Gastrocnemius medialis (tissue), 4 donors: ENCODE data around the gene UXT. TPM values are rescaled to one million over a fixed set of nuclear protein-coding genes. Genes with fewer than 3 reads are reported as not detected.
A peak's percentile ranks its signal among the peaks of the same experiment; 100 is the strongest.

Experiments used
- ATAC-seq, 2 donors: fragments of 150-250 bp; one replicate each; pipeline ENCODE4 v1.9.1; 2016
- DNase-seq, 2 donors: peaks; one replicate each; pipeline ENCODE4 v3.0.0-alpha.2; 2019
- H3K27ac ChIP-seq, 4 donors: fragments of 200-600 bp; sonication (generic); 1 replicate in 1 of 4; 2 replicates in 3 of 4; pipeline ENCODE4 v1.5.1; 2016 to 2018; ENCODE audit warnings: mild to moderate bottlenecking in 2 of 4, moderate library complexity in 1 of 4
- H3K27me3 ChIP-seq, 3 donors: fragments of 200-600 bp; sonication (generic) in 2 of 3; 1 replicate in 1 of 3; 2 replicates in 2 of 3; pipeline versions ENCODE4 v1.5.1 to v1.6.0; 2016 to 2019; ENCODE audit warnings: mild to moderate bottlenecking in 1 of 3, moderate library complexity in 1 of 3
- H3K36me3 ChIP-seq, 2 donors: fragments of 200-600 bp; sonication (generic) in 1 of 2; one replicate each; pipeline ENCODE4 v1.5.1; 2017 to 2018
- H3K4me1 ChIP-seq, 2 donors: fragments of 200-600 bp; sonication (generic) in 1 of 2; one replicate each; pipeline ENCODE4 v1.5.1; 2016 to 2017; ENCODE audit warnings: mild to moderate bottlenecking in 2 of 2
- H3K4me3 ChIP-seq, 4 donors: fragments of 200-600 bp; sonication (generic) in 3 of 4; 1 replicate in 1 of 4; 2 replicates in 3 of 4; pipeline ENCODE4 v1.5.1; 2016 to 2019; ENCODE audit warnings: mild to moderate bottlenecking in 2 of 4
- H3K9me3 ChIP-seq, 3 donors: fragments of 200-600 bp; sonication (generic) in 2 of 3; 1 replicate in 1 of 3; 2 replicates in 2 of 3; pipeline ENCODE4 v1.5.1; 2016 to 2019
- CTCF ChIP-seq, 5 experiments: fragments of 450-650 bp in 3 of 5; fragments of 200-600 bp in 2 of 5; sonication (generic) in 2 of 5; IDR thresholded peaks in 4 of 5; conservative IDR thresholded peaks in 1 of 5; 1 replicate in 4 of 5; 2 replicates in 1 of 5; pipeline ENCODE4 v1.5.1; 2016 to 2019; ENCODE audit warnings: antibody characterized with exemption in 5 of 5, mild to moderate bottlenecking in 3 of 5, moderate library complexity in 3 of 5
- POLR2A ChIP-seq, 2 donors: fragments of 450-650 bp; IDR thresholded peaks; one replicate each; pipeline ENCODE4 v1.6.1; 2017; ENCODE audit warnings: antibody characterized with exemption in 2 of 2, mild to moderate bottlenecking in 2 of 2, moderate library complexity in 2 of 2
- in situ Hi-C, 4 donors: fragments of 200-750 bp; cut with MboI; loops; one replicate each; pipeline versions ENCODE4 v1.15.0 to v1.8.0; 2017; ENCODE audit warnings: low sequenced_read_pairs in 4 of 4
- intact Hi-C: fragments of 100-400 bp; cut with DNase I; formaldehyde crosslinking; loops from one replicate; pipeline ENCODE4 v1.15.1; 2023; ENCODE audit warnings: low total_unique reads
- total RNA-seq, 4 donors: library from RNA; depleted of rRNA; stranded (reverse); fragments of >200 nt; gene quantifications; one replicate each; pipeline versions ENCODE4 v1.1.0 to v1.2.3, GENCODE V29; 2016

Gene UXT
- total RNA-seq, 4 donors from 2014 or later = 92.3 to 153 (median 109) TPM

- Histone ChIP-seq H3K27me3 (no peaks in the 10 kb centered on the region), H3K9me3 (no peaks in the 10 kb centered on the region), H3K27ac (peak overlapping the region; percentile 85 to 94 (median 92)), H3K36me3 (peaks cover 0 to 11% of the 10 kb centered on the region in 2 donors), H3K4me3 (peak overlapping the region; percentile 66 to 79 (median 70)), H3K4me1 (peaks cover 5 to 8% of the 10 kb centered on the region in 2 donors)
- intact Hi-C loops = loop anchor here (1.0 to 10.0 kb wide), 5 partner anchors 9 to 459 kb away; partner anchors contain the start of genes ARAF and ZNF81
- TF ChIP-seq POLR2A (IDR thresholded peaks at IDR 0.05) (no peak), CTCF (IDR thresholded peaks at IDR 0.05 in 4 of 5, conservative IDR thresholded peaks at IDR 0.05 in 1 of 5) (no peak)
- in situ Hi-C loops = loop anchor here in 3 of 4 donors (10.0 to 25.0 kb wide), 3 partner anchors 85 to 188 kb away; partner anchors contain the start of genes ARAF (in 1 of the 3) and ZNF81 (in 1 of the 3)
- no peak for DNase-seq
- no peak for ATAC-seq
Observed at GRCh38 chrX:47649781-47650163, 9.2 kb downstream of the UXT start.

GRCh38 chrX:47649271-47649670 lies 9.7 kb downstream of the UXT start:
- TF ChIP-seq CTCF (IDR thresholded peaks at IDR 0.05 in 4 of 5, conservative IDR thresholded peaks at IDR 0.05 in 1 of 5) = no peak
- no peak for TF ChIP-seq POLR2A (IDR thresholded peaks at IDR 0.05)
- intact Hi-C loops (no loop called here), in situ Hi-C loops (loop anchor here in 1 of 4 donors (25.0 kb wide), 1 partner anchor 112 kb away; no protein-coding TSS in a partner anchor)
- Histone ChIP-seq H3K36me3 (peaks cover 0 to 11% of the 10 kb centered on the region in 2 donors), H3K9me3 (no peaks in the 10 kb centered on the region), H3K27ac (peak overlapping the region; percentile 85 to 94 (median 92)), H3K27me3 (no peaks in the 10 kb centered on the region), H3K4me1 (peaks cover 5 to 8% of the 10 kb centered on the region in 2 donors), H3K4me3 (peak overlapping the region; percentile 66 to 79 (median 70))
- ATAC-seq (no peak), DNase-seq (no peak)

GRCh38 chrX:47648376-47648775 lies 10.6 kb downstream of the UXT start:
- no peak for ATAC-seq
- in situ Hi-C loops = loop anchor here in 1 of 4 donors (25.0 kb wide), 1 partner anchor 111 kb away; no protein-coding TSS in a partner anchor
- intact Hi-C loops = no loop called here

GRCh38 chrX:47646636-47647035 lies 12.3 kb downstream of the UXT start:
- no peaks in the 10 kb centered on the region for H3K36me3 ChIP-seq
- H3K9me3 ChIP-seq = no peaks in the 10 kb centered on the region
- H3K27ac ChIP-seq = no peak overlapping the region
- no peak for TF ChIP-seq POLR2A (IDR thresholded peaks at IDR 0.05)
- no peak for TF ChIP-seq CTCF (IDR thresholded peaks at IDR 0.05 in 4 of 5, conservative IDR thresholded peaks at IDR 0.05 in 1 of 5)
- peaks cover 5 to 8% of the 10 kb centered on the region in 2 donors for H3K4me1 ChIP-seq
- ATAC-seq (no peak), DNase-seq (no peak)
- no peaks in the 10 kb centered on the region for H3K27me3 ChIP-seq
- in situ Hi-C loops (loop anchor here in 1 of 4 donors (25.0 kb wide), 1 partner anchor 109 kb away; no protein-coding TSS in a partner anchor), intact Hi-C loops (no loop called here)
- H3K4me3 ChIP-seq = no peak overlapping the region

More at GRCh38 chrX:47648376-47648775, 10.6 kb downstream of the UXT start:
- H3K9me3 ChIP-seq = no peaks in the 10 kb centered on the region
- H3K4me1 ChIP-seq = peaks cover 5 to 8% of the 10 kb centered on the region in 2 donors
- H3K27ac ChIP-seq = no peak overlapping the region
- H3K36me3 ChIP-seq = peaks cover 0 to 3% of the 10 kb centered on the region in 2 donors
- H3K27me3 ChIP-seq = no peaks in the 10 kb centered on the region
- TF ChIP-seq POLR2A (IDR thresholded peaks at IDR 0.05) = no peak
- no peak for DNase-seq
- no peak overlapping the region for H3K4me3 ChIP-seq

GRCh38 chrX:47645530-47645929 lies 13.4 kb downstream of the UXT start:
- H3K27ac ChIP-seq = no peak overlapping the region
- peaks cover 5 to 8% of the 10 kb centered on the region in 2 donors for H3K4me1 ChIP-seq
- DNase-seq (no peak), ATAC-seq (no peak)
- no peaks in the 10 kb centered on the region for H3K9me3 ChIP-seq
- H3K27me3 ChIP-seq = no peaks in the 10 kb centered on the region
- TF ChIP-seq CTCF (IDR thresholded peaks at IDR 0.05 in 4 of 5, conservative IDR thresholded peaks at IDR 0.05 in 1 of 5) = no peak
- peaks cover 0 to 3% of the 10 kb centered on the region in 2 donors for H3K36me3 ChIP-seq
- no peak overlapping the region for H3K4me3 ChIP-seq
- in situ Hi-C loops (loop anchor here in 1 of 4 donors (25.0 kb wide), 1 partner anchor 108 kb away; no protein-coding TSS in a partner anchor), intact Hi-C loops (no loop called here)
